ENCODE data around the gene MACROD2.
"Not testable (repeated sequence)": the region's sequence is repeated elsewhere in the genome, so short reads cannot be mapped to it uniquely, and the experiment has no call there.

Gene MACROD2

DNA sequence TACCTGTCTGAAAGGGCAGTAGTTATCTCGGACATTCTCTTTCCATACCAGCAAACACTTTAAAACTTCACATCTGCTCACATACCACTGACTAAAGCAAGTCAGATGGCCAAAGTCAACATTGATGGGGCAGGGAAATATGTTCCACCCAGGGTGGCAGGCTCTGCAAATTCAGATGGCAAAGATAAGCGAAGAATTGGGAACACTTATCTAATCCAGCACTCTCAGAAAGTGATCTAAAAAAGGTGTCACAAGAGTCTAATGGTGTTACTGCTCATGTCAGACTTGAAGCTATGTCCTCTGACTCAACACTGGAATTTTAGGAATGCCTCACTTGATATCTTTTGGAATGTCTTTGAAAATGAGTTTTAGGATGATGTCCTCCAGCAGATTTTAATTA, 1491.7 kb downstream of the MACROD2 start:
- no peak for DNase-seq

- DNase-seq, result no peak
Measured at GRCh38 chr20:15487682-15488081, 1492.4 kb downstream of the MACROD2 start.

GRCh38 chr20:15491575-15491974, 1496.3 kb downstream of the MACROD2 start:
- no peak for DNase-seq

DNA sequence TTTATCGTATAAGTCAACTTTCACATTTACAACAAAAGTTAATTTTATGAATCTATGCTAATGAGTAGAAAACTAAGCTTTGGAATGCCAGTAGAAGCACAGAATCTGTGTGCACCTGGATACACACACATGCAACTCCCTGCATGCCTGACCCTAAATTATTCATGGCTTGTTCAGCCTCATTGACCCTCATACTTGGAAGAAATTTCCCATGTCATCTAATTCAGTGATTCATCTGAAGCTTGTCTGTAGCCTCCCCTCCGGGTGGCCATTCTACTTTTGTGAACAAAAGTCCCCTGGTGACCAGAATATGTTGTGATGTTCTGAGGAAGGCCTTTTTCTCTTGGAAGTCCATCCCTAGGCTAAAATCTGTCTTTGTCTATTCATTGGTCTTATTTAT, 1499.5 kb downstream of the MACROD2 start:
- no peak for DNase-seq

- DNase-seq, result no peak
Measured at GRCh38 chr20:15496501-15497039, 1501.3 kb downstream of the MACROD2 start.

- DNase-seq, result no peak
Measured at GRCh38 chr20:15498926-15499325, 1503.6 kb downstream of the MACROD2 start.

DNA sequence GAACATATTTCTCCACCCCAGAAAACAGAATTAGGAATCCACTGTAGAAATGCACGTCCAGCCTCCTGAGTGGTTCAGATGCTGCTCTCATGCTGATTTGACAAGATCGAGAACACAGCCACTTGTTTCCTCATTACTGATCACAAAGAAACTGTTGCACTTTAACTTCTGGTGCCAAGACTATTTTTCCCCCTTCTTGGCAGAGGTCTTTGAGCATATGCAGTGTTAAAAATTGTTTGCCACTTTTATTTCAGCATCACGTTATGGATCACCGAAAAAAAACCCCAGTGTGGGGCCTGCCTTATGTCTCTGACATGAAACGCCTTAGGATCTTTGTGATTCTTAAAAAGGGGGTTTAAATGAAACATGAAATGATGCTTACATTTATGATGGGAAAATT, 1511.0 kb downstream of the MACROD2 start:
- no peak for DNase-seq

- no peak for DNase-seq
Measured at GRCh38 chr20:15507151-15507550, 1511.8 kb downstream of the MACROD2 start.

- no peak for DNase-seq
Measured at GRCh38 chr20:15511551-15511950, 1516.2 kb downstream of the MACROD2 start.

- DNase-seq, result no peak
Measured at GRCh38 chr20:15512916-15513315, 1517.6 kb downstream of the MACROD2 start.

GRCh38 chr20:15515691-15516090, 1520.4 kb downstream of the MACROD2 start:
- DNase-seq, result peak in 1 of 58 donors; percentile 12

DNA sequence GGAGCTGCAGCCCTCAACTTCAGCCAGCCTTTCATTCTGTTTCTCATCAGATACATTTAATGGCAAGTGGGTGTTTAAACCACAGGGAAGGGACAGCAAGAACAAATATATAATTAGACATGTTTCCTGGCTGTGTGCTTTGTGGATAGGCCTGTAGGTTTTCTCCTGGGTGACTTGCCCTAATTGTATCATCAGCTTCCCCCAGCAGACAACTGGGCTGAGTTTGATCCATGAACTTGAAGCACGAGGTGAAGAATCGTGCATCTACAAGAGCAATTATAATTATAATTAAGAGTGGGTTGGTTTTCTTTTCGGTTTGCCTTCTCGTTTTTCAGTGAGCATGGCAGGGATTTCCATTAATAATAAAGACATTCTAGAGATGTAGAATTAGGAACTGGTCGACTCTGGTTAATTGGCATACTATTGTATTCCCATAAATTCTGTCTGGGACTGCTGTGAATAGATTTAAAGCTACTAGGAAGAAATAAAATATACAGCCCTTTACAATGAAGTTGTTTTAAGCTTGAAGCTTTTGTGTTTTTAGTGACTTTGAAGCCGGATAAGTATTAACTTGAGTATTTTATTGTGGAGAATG, 1525.7 kb downstream of the MACROD2 start:
- no peak for DNase-seq

DNA sequence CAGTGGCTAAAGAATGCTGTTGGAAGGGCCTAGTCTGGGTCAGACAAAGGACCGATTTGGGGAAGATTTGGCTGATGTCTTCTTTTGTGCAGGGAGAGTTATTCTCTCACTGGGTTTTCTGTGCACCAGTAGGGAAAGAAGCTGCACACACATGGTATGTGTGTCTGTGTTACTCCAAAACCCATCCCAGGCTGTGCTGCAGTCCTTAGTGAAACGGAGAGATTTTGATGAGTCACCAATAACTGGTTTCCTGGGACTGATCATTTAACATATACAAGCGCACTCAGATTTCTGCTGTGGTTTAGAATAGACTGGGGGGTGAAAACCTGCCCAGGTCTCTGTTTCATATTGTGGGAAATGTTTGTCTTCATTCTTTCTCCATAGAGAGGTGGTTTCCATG, 1528.1 kb downstream of the MACROD2 start:
- no peak for DNase-seq

DNA sequence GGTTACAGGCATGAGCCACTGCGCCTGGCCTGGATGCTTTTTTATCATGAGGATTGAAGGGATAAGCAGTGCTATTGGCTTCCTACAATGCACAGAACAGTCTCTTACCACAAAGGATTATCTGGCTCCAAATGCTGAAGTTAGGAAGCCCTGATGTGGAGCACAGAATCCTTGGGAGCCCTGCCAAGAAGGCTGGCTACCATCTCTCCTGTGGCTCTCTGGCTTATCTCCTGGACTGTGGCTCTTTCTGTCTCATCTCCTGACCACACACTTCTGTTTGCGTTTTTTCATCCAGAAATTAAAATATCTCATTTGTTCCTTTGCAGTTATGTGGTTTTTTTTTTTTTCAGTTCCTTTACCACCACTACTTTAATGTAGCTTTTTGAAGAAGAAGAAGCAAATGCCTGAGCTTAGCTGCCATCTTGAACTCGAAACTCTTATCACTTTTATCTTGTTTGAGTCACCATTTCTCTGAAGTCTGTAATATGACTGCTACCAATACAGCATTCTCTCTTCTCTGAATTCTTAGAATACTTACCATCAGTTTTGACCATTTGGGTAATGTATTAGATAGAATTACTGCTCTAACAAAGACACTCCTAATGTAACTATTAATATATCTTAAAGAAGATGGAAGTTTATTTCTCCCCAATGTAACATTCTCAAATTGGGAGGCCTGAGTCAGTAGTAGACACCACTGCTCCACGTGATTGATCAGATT, 1533.2 kb downstream of the MACROD2 start:
- DNase-seq, result no peak

DNA sequence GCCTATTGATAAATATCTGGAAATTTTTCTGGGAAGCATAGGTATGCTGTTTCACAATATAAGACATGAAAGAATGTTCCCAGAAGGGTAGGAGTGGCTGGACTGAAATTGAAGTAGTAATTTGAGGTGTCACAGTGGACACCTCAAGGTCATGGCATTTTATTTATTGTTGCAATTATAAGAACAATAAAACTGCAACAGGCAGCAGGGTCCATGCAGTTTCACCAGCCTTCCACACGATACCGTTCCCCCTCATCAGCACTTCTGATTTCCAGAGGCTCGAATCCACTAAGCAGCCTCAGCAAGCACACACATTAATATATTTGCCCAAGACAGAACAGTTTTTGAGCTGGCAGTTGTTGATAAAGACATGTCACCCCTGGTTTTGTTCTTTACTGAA, 1540.5 kb downstream of the MACROD2 start:
- no peak for DNase-seq

DNA sequence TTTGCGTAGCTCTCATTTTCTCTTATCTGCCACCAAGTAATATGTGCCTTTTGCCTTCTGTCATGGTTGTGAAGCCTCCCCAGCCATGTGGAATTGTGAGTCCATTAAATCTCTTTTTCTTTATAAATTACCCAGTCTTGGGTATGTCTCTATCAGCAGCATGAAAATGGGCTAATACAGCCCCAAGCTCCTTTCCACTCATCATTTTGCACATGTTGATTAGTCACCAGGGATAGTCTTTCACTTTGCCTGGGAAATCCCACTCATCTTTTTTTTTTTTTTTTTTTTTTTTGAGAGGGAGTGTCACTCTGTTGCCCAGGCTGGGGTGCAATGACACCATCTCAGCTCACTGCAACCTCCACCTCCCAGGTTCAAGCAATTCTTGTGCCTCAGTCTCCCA, 1541.9 kb downstream of the MACROD2 start:
- DNase-seq, result not testable (repeated sequence)

DNA sequence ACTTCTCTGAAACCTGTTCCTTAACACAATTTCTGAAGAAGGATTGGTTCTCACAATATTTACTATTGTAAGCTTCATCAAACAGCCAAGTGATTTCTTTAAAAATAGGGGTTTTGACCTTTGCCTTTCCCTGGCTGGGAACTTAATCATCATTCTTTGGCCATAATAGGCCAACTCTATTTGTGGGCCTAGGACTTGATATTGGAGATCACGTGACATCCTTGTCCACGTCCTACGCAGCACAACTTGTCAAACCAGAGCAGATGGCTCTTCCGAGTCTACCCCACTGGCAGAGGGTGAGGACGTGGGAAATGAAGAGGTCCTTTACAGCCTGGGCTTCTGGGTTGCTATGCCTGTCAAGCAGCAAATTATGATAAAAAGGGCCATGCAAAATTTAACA, 1547.3 kb downstream of the MACROD2 start:
- DNase-seq, result no peak

DNA sequence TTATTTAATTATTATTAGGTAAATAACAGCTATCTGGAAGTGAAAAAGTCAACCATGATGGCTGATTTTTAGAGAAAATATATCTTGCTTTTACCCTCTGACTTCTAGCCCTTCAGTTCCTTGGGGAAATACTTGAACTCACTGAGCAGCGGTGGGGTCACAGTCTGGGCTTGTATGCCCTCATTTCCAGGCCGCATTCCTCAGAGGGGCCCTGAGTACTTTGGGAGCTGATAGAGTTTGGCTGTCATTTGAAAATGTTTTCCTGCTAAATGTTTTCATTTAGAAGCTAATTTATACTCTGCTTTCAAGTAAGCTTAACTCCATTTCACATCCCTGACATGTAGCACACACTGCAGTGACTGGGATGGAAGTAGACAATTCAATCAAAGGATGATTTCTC, 1549.4 kb downstream of the MACROD2 start:
- DNase-seq, result no peak

DNA sequence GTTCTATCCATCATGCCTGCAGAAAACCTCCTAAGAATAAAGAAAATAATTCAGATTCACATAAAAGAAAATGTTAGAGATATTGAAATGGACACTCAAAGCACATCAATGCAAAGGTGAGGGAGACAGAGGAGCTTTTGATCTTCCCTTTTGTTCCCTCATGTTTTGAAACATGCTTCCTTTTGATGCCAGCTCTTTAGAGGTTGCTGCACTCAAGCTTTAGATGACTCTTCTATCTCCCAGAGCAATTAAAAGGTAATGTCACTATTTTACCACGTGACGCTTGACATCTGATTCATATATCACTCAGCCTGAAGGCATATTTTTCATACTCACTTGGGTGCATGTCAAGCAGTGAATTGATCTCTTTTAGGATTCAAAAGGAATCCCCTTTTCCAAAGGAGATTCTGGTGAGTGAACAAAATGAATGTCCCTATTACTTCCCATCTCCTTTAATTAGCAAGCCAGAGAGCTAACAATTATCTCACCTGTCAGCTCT, 1551.3 kb downstream of the MACROD2 start:
- no peak for DNase-seq

DNA sequence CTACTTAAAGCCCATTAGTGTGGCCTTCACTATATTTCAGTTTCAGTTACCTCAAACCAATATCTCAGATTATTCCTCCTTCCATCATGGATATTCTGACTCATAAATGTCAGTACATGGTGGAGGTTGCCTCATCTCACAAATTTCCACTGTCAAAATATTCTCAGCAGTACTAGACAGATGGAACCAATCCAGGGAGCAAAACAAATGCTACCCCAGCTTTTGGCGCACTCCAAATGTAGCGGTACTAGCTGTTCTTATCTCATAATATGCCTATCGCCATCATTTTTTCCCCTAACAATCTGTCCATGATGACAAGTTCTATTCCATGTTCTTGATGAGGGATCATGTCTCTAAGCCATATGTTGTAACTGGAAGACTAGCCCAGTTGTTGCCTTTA, 1551.8 kb downstream of the MACROD2 start:
- DNase-seq, result peak in 2 of 58 donors; percentile 20 to 38

DNA sequence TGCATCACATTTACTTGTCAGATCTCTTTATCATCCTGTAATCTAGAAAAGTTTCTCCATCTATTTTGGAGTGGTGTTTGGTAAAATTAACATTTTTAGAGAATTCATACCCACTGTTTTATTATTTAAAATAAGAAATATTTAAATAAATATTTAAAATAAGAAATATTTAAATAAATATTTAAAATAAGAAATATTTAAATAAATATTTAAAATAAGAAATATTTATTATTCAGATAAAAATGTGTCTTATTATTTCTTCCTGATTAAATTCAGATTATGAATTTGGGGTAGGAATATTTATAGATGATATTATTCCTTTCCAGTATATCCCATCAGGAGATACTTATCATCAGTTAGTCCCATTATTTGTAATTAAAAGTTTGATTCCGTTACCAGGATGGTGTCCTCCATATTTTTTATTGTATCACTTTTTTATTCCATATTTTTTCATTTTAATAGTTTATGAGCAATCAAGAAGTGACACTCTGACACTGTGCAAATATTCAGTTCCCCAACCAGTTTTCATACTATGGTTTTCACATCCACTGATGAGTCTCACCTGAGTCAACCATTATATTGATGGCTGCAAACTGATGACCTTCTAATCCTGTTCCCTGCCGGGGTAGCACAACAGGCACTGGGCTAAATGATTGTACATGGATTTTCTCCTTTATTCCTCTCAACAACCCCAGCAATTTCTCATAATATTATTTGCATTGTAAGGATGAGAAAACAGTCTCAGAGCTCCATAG, 1555.0 kb downstream of the MACROD2 start:
- no peak for DNase-seq

DNA sequence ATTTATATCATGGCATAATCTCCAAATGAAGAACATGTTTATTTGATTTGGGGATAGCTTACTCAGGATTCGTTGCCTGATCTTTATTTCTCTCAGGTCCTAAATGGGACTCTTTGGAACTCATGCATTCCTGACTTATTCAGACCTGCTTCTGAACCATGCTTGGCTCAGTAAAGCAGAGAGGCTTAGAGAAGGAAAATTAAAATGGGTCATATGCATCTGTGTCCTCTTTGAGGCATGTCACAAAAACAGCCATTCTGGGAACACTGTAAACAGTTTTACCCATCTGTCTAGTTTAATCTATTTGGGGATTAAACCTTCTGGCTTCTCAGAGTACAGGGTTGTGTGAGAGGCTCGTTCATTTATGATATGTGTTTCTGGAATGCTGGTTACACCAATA, 1560.6 kb downstream of the MACROD2 start:
- no peak for DNase-seq

All from anterior cingulate cortex (tissue), 58 donors.